ENCODE data around the gene LRFN5. TPM values are rescaled to one million over a fixed set of nuclear protein-coding genes. Genes with fewer than 3 reads are reported as not detected.
"Not testable (repeated sequence)": the region's sequence is repeated elsewhere in the genome, so short reads cannot be mapped to it uniquely, and the experiment has no call there.

LRFN5 gene
- total RNA-seq, 2 experiments from 2014 or later: not detected

GRCh38 chr14:41642789-41643188 lies 36.1 kb downstream of the LRFN5 start:
- DNase-seq (no peak), ATAC-seq (no peak)
- Mint-ChIP-seq H3K9me3 (ENCODE audit: low read depth) (no peaks in the 10 kb centered on the region), H3K36me3 (ENCODE audit: low read depth) (no peaks in the 10 kb centered on the region), H3K4me1 (no peaks in the 10 kb centered on the region), H3K27ac (no peak overlapping the region), H3K4me3 (no peak overlapping the region), H3K27me3 (no peaks in the 10 kb centered on the region)
- ChIA-PET POLR2A (no interaction called here), CTCF (interaction anchor here (1.2 kb wide), 1 partner anchor 16 kb away, joined by 4 read pairs; no protein-coding TSS in a partner anchor)
- intact Hi-C loops (cut with DNase I, micrococcal nuclease): no loop called here

GRCh38 chr14:41644606-41645005 lies 37.9 kb downstream of the LRFN5 start:
- H3K36me3 Mint-ChIP-seq (ENCODE audit: low read depth): no peaks in the 10 kb centered on the region
- intact Hi-C loops (cut with DNase I, micrococcal nuclease): no loop called here
- no peak overlapping the region for H3K27ac Mint-ChIP-seq
- ChIA-PET POLR2A (no interaction called here), CTCF (interaction anchor here (1.1 kb wide), 1 partner anchor 15 kb away, joined by 3 read pairs; no protein-coding TSS in a partner anchor)
- no peak for DNase-seq
- no peak overlapping the region for H3K4me3 Mint-ChIP-seq
- H3K9me3 Mint-ChIP-seq (ENCODE audit: low read depth): no peaks in the 10 kb centered on the region
- no peak for ATAC-seq
- H3K27me3 Mint-ChIP-seq: no peaks in the 10 kb centered on the region
- no peaks in the 10 kb centered on the region for H3K4me1 Mint-ChIP-seq

- H3K27me3 Mint-ChIP-seq: no peaks in the 10 kb centered on the region
- intact Hi-C loops (cut with DNase I, micrococcal nuclease): no loop called here
- no peak overlapping the region for H3K4me3 Mint-ChIP-seq
- no peaks in the 10 kb centered on the region for H3K9me3 Mint-ChIP-seq (ENCODE audit: low read depth)
- no peak overlapping the region for H3K27ac Mint-ChIP-seq
- ChIA-PET CTCF (no interaction called here), POLR2A (no interaction called here)
- DNase-seq: no peak
- H3K36me3 Mint-ChIP-seq (ENCODE audit: low read depth): no peaks in the 10 kb centered on the region
- no peak for ATAC-seq
- H3K4me1 Mint-ChIP-seq: no peaks in the 10 kb centered on the region
Measured at GRCh38 chr14:41650802-41651201, 44.1 kb downstream of the LRFN5 start.

- no peaks in the 10 kb centered on the region for H3K9me3 Mint-ChIP-seq (ENCODE audit: low read depth)
- H3K4me1 Mint-ChIP-seq: no peaks in the 10 kb centered on the region
- POLR2A ChIA-PET: no interaction called here
- intact Hi-C loops (cut with DNase I, micrococcal nuclease): no loop called here
- no peak overlapping the region for H3K27ac Mint-ChIP-seq
- ATAC-seq: no peak
- DNase-seq: no peak
- no peak overlapping the region for H3K4me3 Mint-ChIP-seq
- CTCF ChIA-PET: no interaction called here
- H3K36me3 Mint-ChIP-seq (ENCODE audit: low read depth): no peaks in the 10 kb centered on the region
- H3K27me3 Mint-ChIP-seq: no peaks in the 10 kb centered on the region
Measured at GRCh38 chr14:41654196-41654595, 47.5 kb downstream of the LRFN5 start.

- Mint-ChIP-seq H3K9me3 (ENCODE audit: low read depth) (peaks cover 2% of the 10 kb centered on the region), H3K36me3 (ENCODE audit: low read depth) (no peaks in the 10 kb centered on the region), H3K4me1 (no peaks in the 10 kb centered on the region), H3K4me3 (no peak overlapping the region), H3K27me3 (no peaks in the 10 kb centered on the region), H3K27ac (no peak overlapping the region)
- DNase-seq: no peak
- POLR2A ChIA-PET: no interaction called here
- ATAC-seq: no peak
- CTCF ChIA-PET: no interaction called here
- intact Hi-C loops (cut with DNase I, micrococcal nuclease): no loop called here
Measured at GRCh38 chr14:41662780-41663472, 56.2 kb downstream of the LRFN5 start.

- ATAC-seq: no peak
- intact Hi-C loops (cut with DNase I, micrococcal nuclease): no loop called here
- Mint-ChIP-seq H3K9me3 (ENCODE audit: low read depth) (peaks cover 2% of the 10 kb centered on the region), H3K27me3 (no peaks in the 10 kb centered on the region), H3K4me3 (no peak overlapping the region), H3K27ac (no peak overlapping the region), H3K4me1 (no peaks in the 10 kb centered on the region), H3K36me3 (ENCODE audit: low read depth) (no peaks in the 10 kb centered on the region)
- no peak for DNase-seq
- CTCF ChIA-PET: no interaction called here
- POLR2A ChIA-PET: no interaction called here
Measured at GRCh38 chr14:41663473-41663850, 56.8 kb downstream of the LRFN5 start.

GRCh38 chr14:41666301-41666700 lies 59.6 kb downstream of the LRFN5 start:
- ChIA-PET POLR2A (no interaction called here), CTCF (no interaction called here)
- Mint-ChIP-seq H3K27me3 (no peaks in the 10 kb centered on the region), H3K4me3 (no peak overlapping the region), H3K27ac (no peak overlapping the region), H3K36me3 (ENCODE audit: low read depth) (no peaks in the 10 kb centered on the region), H3K9me3 (ENCODE audit: low read depth) (no peaks in the 10 kb centered on the region), H3K4me1 (no peaks in the 10 kb centered on the region)
- DNase-seq: no peak
- intact Hi-C loops (cut with DNase I, micrococcal nuclease): no loop called here
- ATAC-seq: no peak

- ChIA-PET CTCF (interaction anchor here (1.0 kb wide), 1 partner anchor 8 kb away, joined by 3 read pairs; no protein-coding TSS in a partner anchor), POLR2A (no interaction called here)
- Mint-ChIP-seq H3K27me3 (no peaks in the 10 kb centered on the region), H3K36me3 (ENCODE audit: low read depth) (no peaks in the 10 kb centered on the region), H3K9me3 (ENCODE audit: low read depth) (no peaks in the 10 kb centered on the region), H3K4me3 (no peak overlapping the region), H3K27ac (no peak overlapping the region), H3K4me1 (no peaks in the 10 kb centered on the region)
- DNase-seq: no peak
- ATAC-seq: no peak
- intact Hi-C loops (cut with DNase I, micrococcal nuclease): no loop called here
Measured at GRCh38 chr14:41668356-41668755, 61.7 kb downstream of the LRFN5 start.

GRCh38 chr14:41673601-41674000 lies 66.9 kb downstream of the LRFN5 start:
- H3K27ac Mint-ChIP-seq; H3K36me3 Mint-ChIP-seq (ENCODE audit: low read depth); H3K27me3 Mint-ChIP-seq; CTCF ChIA-PET; intact Hi-C loops (cut with DNase I, micrococcal nuclease); DNase-seq; H3K4me1 Mint-ChIP-seq; ATAC-seq; H3K4me3 Mint-ChIP-seq; POLR2A ChIA-PET; H3K9me3 Mint-ChIP-seq (ENCODE audit: low read depth): not testable (repeated sequence)

GRCh38 chr14:41674511-41674971 lies 67.9 kb downstream of the LRFN5 start:
- DNase-seq; H3K27me3 Mint-ChIP-seq; H3K36me3 Mint-ChIP-seq (ENCODE audit: low read depth); CTCF ChIA-PET; H3K4me3 Mint-ChIP-seq; H3K9me3 Mint-ChIP-seq (ENCODE audit: low read depth); POLR2A ChIA-PET; intact Hi-C loops (cut with DNase I, micrococcal nuclease); ATAC-seq; H3K4me1 Mint-ChIP-seq; H3K27ac Mint-ChIP-seq: not testable (repeated sequence)

GRCh38 chr14:41699486-41699885 lies 92.8 kb downstream of the LRFN5 start:
- ChIA-PET CTCF (no interaction called here), POLR2A (no interaction called here)
- DNase-seq: no peak
- Mint-ChIP-seq H3K36me3 (ENCODE audit: low read depth) (no peaks in the 10 kb centered on the region), H3K4me1 (no peaks in the 10 kb centered on the region), H3K27me3 (no peaks in the 10 kb centered on the region), H3K27ac (no peak overlapping the region), H3K9me3 (ENCODE audit: low read depth) (no peaks in the 10 kb centered on the region), H3K4me3 (no peak overlapping the region)
- ATAC-seq: no peak
- intact Hi-C loops (cut with DNase I, micrococcal nuclease): no loop called here

- DNase-seq: no peak
- no peak for ATAC-seq
- Mint-ChIP-seq H3K27me3 (no peaks in the 10 kb centered on the region), H3K9me3 (ENCODE audit: low read depth) (peaks cover 2% of the 10 kb centered on the region), H3K27ac (no peak overlapping the region), H3K36me3 (ENCODE audit: low read depth) (no peaks in the 10 kb centered on the region), H3K4me1 (peaks cover 8% of the 10 kb centered on the region), H3K4me3 (no peak overlapping the region)
- intact Hi-C loops (cut with DNase I, micrococcal nuclease): no loop called here
- ChIA-PET CTCF (no interaction called here), POLR2A (no interaction called here)
Measured at GRCh38 chr14:41718477-41719166, 111.9 kb downstream of the LRFN5 start.
